Measurements from ENCODE around the gene VENTX.

DNA sequence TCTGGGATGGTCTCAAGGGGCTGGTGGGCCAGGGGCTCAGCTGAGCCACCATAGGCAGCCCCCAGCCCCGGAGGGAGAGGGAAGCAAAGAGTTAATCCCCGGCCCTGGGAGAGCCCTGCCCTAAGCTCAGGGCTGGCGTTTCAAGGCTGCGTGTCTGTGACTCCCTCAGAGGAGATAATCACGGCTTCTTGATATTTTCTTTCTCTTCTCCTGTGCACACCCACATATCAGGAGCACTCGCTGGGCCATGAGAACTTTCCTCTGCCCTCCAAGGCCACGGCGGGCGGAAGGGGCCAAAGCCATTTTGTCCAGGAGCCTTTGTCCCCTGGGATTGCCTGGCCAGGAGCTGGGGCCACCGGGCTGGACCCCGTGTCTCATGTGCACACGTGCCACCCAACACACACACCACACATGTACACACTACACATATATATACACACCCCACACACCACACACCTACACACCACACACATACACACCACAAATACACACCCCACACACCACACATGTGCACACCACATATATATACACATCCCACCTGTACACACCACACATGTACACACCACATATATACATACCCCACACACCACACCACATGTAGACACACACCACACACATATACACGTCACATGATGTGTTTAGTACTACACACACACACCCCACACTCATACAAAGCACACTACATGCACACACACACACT lies 16.9 kb downstream of the VENTX start:
- no peak for TF ChIP-seq POLR2AphosphoS5 (IDR thresholded peaks at IDR 0.05)
- TF ChIP-seq, protein P1, sequence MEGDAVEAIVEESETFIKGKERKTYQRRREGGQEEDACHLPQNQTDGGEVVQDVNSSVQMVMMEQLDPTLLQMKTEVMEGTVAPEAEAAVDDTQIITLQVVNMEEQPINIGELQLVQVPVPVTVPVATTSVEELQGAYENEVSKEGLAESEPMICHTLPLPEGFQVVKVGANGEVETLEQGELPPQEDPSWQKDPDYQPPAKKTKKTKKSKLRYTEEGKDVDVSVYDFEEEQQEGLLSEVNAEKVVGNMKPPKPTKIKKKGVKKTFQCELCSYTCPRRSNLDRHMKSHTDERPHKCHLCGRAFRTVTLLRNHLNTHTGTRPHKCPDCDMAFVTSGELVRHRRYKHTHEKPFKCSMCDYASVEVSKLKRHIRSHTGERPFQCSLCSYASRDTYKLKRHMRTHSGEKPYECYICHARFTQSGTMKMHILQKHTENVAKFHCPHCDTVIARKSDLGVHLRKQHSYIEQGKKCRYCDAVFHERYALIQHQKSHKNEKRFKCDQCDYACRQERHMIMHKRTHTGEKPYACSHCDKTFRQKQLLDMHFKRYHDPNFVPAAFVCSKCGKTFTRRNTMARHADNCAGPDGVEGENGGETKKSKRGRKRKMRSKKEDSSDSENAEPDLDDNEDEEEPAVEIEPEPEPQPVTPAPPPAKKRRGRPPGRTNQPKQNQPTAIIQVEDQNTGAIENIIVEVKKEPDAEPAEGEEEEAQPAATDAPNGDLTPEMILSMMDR (IDR thresholded peaks at IDR 0.05): no peak
- no peak for TF ChIP-seq EP300 (IDR thresholded peaks at IDR 0.05)
- TF ChIP-seq POLR2A (IDR thresholded peaks at IDR 0.05): no peak

Measured in suprapubic skin (tissue), 4 donors.